SHP77 treated with DMSO at 0.1 percent for 48 hours (cell line): Measurements from ENCODE around the gene SLC4A9.
"Not testable (repeated sequence)": the region's sequence is repeated elsewhere in the genome, so short reads cannot be mapped to it uniquely, and the experiment has no call there.

ENCODE experiments used
- DNase-seq: peaks from one replicate; lab custom pipeline; 2025; lab: John Stamatoyannopoulos, UW

Gene SLC4A9

GRCh38 chr5:140399979-140400729 lies 40.2 kb downstream of the SLC4A9 start:
- peak; percentile 45 for DNase-seq

GRCh38 chr5:140400730-140401361 lies 40.9 kb downstream of the SLC4A9 start:
- DNase-seq, result peak; percentile 100

GRCh38 chr5:140401362-140402257 lies 41.6 kb downstream of the SLC4A9 start, which contains the start of gene ANKHD1:
Gene ANKHD1, plus strand, starts transcription at chr5:140401833. Its CDS starts 135 bp downstream, at chr5:140401968.
- DNase-seq, result peak; percentile 100

GRCh38 chr5:140402258-140403074 lies 42.5 kb downstream of the SLC4A9 start:
- DNase-seq, result peak; percentile 27

- no peak for DNase-seq
These were observed 43.6 kb downstream of the SLC4A9 start for GRCh38 chr5:140403613-140404012.

GRCh38 chr5:140408750-140409241 lies 48.8 kb downstream of the SLC4A9 start:
- DNase-seq, result no peak

GRCh38 chr5:140413230-140413629 lies 53.2 kb downstream of the SLC4A9 start:
- no peak for DNase-seq

- DNase-seq, result no peak
These were observed 57.2 kb downstream of the SLC4A9 start for GRCh38 chr5:140417235-140417634.

GRCh38 chr5:140418862-140419520 lies 59.0 kb downstream of the SLC4A9 start:
- no peak for DNase-seq

- no peak for DNase-seq
These were observed 60.2 kb downstream of the SLC4A9 start for GRCh38 chr5:140420226-140420570.

GRCh38 chr5:140420665-140421361 lies 60.8 kb downstream of the SLC4A9 start:
- DNase-seq, result no peak

GRCh38 chr5:140421375-140421774 lies 61.4 kb downstream of the SLC4A9 start:
- not testable (repeated sequence) for DNase-seq

GRCh38 chr5:140423609-140424008 lies 63.6 kb downstream of the SLC4A9 start:
- DNase-seq, result no peak

- no peak for DNase-seq
These were observed 64.1 kb downstream of the SLC4A9 start for GRCh38 chr5:140424135-140424534.
